Measurements from ENCODE around the gene GSC.
"Not testable (repeated sequence)": the region's sequence is repeated elsewhere in the genome, so short reads cannot be mapped to it uniquely, and the experiment has no call there.

Gene GSC

GRCh38 chr14:94769391-94770250 is at the start of gene GSC:
GSC (minus strand) TSS chr14:94770113; CDS start chr14:94770015, 98 bp downstream.
- DNase-seq, result peak in 1 of 2 donors; percentile 50

DNA sequence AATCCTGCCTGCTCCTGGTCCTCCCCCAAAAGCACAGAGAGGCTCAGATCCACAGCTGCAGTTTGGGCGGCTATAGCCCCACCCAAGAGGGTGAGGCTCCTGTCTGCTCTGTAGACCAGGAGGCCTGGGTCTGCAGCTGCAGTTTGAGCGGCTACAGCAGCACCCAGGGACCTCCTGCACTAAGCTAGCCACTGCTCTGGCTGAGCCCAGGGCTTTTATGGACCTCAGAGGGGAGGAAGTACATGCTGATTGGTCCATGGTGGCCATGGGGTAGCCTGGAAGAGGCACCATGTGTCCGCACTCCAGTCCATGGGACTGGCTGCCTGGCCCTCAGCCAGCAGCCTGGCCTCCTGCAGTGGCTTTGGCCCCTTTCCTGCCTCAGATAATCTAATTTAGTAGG is 49.6 kb upstream of the GSC start:
- no peak for DNase-seq

- DNase-seq, result no peak
Measured at GRCh38 chr14:94816113-94816512, 46.2 kb upstream of the GSC start.

GRCh38 chr14:94805680-94806288 is 35.9 kb upstream of the GSC start:
- no peak for DNase-seq

DNA sequence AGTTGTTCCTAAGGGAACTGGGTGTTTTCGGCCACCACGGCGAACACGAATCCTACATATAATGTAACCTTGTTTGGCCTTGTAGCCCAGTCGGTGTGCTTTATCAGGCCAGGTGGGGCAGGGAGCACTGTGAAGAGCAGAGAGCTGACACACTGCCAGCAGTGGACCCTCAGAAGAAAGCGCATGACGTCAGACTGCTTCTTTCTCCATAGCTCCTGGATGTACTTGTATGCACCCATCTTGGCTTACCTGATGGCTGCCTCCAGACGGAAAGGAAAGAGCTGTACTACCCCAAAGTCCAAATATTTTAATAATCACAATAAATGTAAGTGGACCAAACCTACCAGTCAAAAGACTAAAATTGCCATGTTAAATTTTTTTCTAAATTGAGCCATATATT is 31.3 kb upstream of the GSC start:
- DNase-seq, result no peak

- DNase-seq, result not testable (repeated sequence)
Measured at GRCh38 chr14:94800764-94801163, 30.9 kb upstream of the GSC start.

DNA sequence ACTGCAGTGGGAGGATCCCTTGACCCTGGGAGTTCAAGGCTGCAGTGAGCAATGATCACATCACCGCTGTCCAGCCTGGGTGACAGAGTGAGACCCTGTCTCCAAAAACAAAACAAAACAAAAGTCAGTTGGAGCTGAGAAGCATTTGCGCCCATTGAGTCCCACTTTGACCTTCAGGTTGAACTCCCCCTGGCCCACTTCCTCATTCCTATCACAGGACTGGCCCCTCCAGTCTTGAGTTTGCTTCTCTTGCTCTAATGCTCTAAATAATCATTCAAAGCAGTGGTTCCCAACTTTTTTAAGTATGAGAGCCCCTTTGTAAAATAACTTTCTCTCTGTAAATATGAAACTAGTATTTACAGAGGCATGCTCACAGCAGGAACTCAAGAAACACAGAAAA is 28.0 kb upstream of the GSC start:
- DNase-seq, result no peak

GRCh38 chr14:94796278-94796677 is 26.4 kb upstream of the GSC start:
- no peak for DNase-seq

DNA sequence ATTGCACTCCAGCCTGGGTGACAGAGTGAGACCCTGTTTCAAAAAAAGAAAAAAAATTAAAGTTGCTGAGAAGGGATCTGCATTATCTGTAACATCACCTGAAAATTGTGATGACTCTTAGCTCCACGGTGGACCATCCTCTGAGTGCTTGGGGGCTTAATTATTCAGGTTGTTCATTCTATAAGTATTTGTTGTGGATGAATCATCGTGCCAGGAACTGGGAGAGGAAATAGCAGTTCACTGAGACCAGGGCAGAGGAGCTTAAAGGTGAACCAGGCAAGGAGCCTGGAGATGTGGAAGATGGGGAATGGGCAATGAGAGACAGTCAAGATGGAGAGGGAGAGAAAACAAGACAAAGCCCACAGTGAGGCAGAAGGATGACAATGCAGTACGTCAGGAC is 25.5 kb upstream of the GSC start:
- DNase-seq, result no peak

GRCh38 chr14:94793901-94794300 is 24.0 kb upstream of the GSC start:
- DNase-seq, result no peak

GRCh38 chr14:94787655-94788054 is 17.7 kb upstream of the GSC start:
- no peak for DNase-seq

- no peak for DNase-seq
Measured at GRCh38 chr14:94787092-94787491, 17.2 kb upstream of the GSC start.

GRCh38 chr14:94780536-94781399 is 10.9 kb upstream of the GSC start:
- no peak for DNase-seq

GRCh38 chr14:94779713-94780112 is 9.8 kb upstream of the GSC start:
- no peak for DNase-seq

DNA sequence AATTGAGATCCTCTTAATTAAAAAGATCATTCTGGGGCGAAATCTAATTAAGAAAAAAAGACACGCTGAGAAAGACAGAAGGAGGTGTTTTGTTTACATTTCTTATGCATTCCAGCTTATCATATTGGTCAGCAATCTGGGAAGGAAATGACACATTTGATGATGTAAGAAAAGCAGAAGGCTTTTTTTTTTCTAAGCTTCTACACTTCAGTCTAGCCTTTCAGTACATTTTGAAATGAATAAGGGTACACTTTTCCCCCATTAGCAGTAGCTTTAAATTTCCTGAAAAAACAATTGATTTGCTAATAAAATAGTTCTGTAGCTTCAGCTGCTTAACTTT is 5.9 kb upstream of the GSC start:
- DNase-seq, result no peak

- no peak for DNase-seq
Measured at GRCh38 chr14:94775091-94775870, 5.4 kb upstream of the GSC start.

GRCh38 chr14:94774344-94775090 is 4.6 kb upstream of the GSC start:
- no peak for DNase-seq

GRCh38 chr14:94773655-94774343 is 3.9 kb upstream of the GSC start:
- DNase-seq, result no peak

GRCh38 chr14:94773061-94773648 is 3.2 kb upstream of the GSC start:
- no peak for DNase-seq

- no peak for DNase-seq
Measured at GRCh38 chr14:94772548-94772947, 2.6 kb upstream of the GSC start.

DNA sequence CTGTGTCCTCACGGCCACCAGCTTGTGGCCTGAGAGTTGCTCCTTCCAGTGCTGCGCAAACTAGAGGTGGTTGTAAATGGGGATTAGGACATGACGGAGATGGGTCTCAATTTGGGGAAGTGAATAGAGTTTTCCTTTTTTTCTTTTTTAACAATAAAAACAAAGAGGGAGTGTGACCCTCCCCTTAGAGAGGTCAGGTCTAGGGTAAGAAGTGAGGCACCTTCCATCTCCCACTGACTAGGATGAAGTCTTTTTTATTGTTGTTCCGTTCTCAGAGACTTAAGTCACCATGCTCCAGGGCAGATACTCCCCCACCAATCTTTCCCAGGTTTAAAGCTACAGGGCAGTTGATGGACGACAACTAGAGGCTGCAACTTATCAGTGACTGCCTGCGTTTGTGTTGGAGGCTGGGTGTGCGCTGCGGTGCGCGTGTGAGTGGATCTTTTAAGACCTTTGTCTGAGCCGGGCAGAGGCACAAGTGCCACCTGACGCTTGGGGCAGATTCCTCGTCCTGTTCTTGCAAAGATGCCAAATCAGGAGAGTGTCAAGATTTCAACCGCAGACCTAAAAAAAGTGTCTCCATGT is 2.1 kb upstream of the GSC start:
- no peak for DNase-seq

All from stimulated activated CD4-positive, alpha-beta T cell treated with anti-CD3 and anti-CD28 coated beads, Interleukin-2, amount 100 ng/mL, for 24 hours (primary cell).